OCI-LY3 (cell line): ENCODE measurements around the gene UIMC1.
"Not testable (repeated sequence)": the region's sequence is repeated elsewhere in the genome, so short reads cannot be mapped to it uniquely, and the experiment has no call there.

Experiments
- CTCF ChIP-seq: fragments of 200-600, 300-600 bp; sonication (generic); IDR thresholded peaks from 2 replicates; pipeline ENCODE4 v1.5.1; 2014; ENCODE audit warnings: antibody characterized with exemption, low read length, low read depth
- EZH2phosphoT487 ChIP-seq: fragments of 200-600 bp; shearing (Covaris generic); IDR thresholded peaks from 2 replicates; pipeline ENCODE4 v1.6.1; 2018; ENCODE audit warnings: antibody characterized with exemption, mixed run types, low read depth

GRCh38 chr5:176873011-176873410 lies 133.6 kb downstream of the UIMC1 start:
- TF ChIP-seq CTCF, EZH2phosphoT487: not testable (repeated sequence)
